Karpas-422 (cell line): ENCODE measurements around the gene RTN4RL2. TPM values are rescaled to one million over a fixed set of nuclear protein-coding genes. Genes with fewer than 3 reads are reported as not detected.

Experiments
- DNase-seq: peaks from one replicate; pipeline ENCODE4 v3.0.0-alpha.2; 2015
- H2AFZ ChIP-seq: fragments of 200-600 bp; sonication (generic); 2 replicates; pipeline ENCODE4 v1.6.1; 2014; ENCODE audit warnings: antibody characterized with exemption, low read length, mixed read lengths
- H3K27ac ChIP-seq: fragments of 200-600 bp; sonication (generic); 2 replicates; pipeline ENCODE4 v1.5.1; 2014; ENCODE audit warnings: mild to moderate bottlenecking, low read length, moderate library complexity
- H3K27me3 ChIP-seq: fragments of 200-600 bp; sonication (generic); 2 replicates; pipeline ENCODE4 v1.6.1; 2014; ENCODE audit warnings: low read length, mixed read lengths
- H3K36me3 ChIP-seq: fragments of 200-600 bp; sonication (generic); 2 replicates; pipeline ENCODE4 v1.6.1; 2014; ENCODE audit warnings: low read length, mixed read lengths; ENCODE audit not compliant: insufficient read depth
- H3K4me1 ChIP-seq: fragments of 200-600 bp; sonication (generic); 2 replicates; pipeline ENCODE4 v1.6.1; 2014; ENCODE audit warnings: mild to moderate bottlenecking, low read length, mixed read lengths
- H3K4me2 ChIP-seq: fragments of 200-600 bp; sonication (generic); 2 replicates; pipeline ENCODE4 v1.6.1; 2014; ENCODE audit warnings: low read length, low read depth, mild to moderate bottlenecking; ENCODE audit not compliant: poor library complexity, severe bottlenecking
- H3K4me3 ChIP-seq: fragments of 200-600 bp; sonication (generic); 2 replicates; pipeline ENCODE4 v1.5.1; 2014; ENCODE audit warnings: mild to moderate bottlenecking, antibody characterized with exemption, low read length, mixed read lengths
- H3K79me2 ChIP-seq: fragments of 200-600 bp; sonication (generic); 2 replicates; pipeline ENCODE4 v1.6.1; 2014; ENCODE audit warnings: mild to moderate bottlenecking, low read length, mixed read lengths
- H3K9ac ChIP-seq: fragments of 200-600 bp; sonication (generic); 2 replicates; pipeline ENCODE4 v1.6.0; 2014; ENCODE audit warnings: low read length
- H3K9me2 ChIP-seq: fragments of 200-600 bp; sonication (generic), shearing (Covaris generic); replicated peaks from 2 replicates; pipeline ENCODE4 v1.6.0; 2014; ENCODE audit warnings: mild to moderate bottlenecking, low read length, moderate library complexity; ENCODE audit not compliant: insufficient read depth
- H3K9me3 ChIP-seq: fragments of 300-700, 200-600 bp; sonication (generic); 2 replicates; pipeline ENCODE4 v1.6.1; 2014; ENCODE audit warnings: low read length, mixed read lengths
- H4K20me1 ChIP-seq: fragments of 200-600 bp; sonication (generic); 2 replicates; pipeline ENCODE4 v1.6.1; 2014; ENCODE audit warnings: mild to moderate bottlenecking, antibody characterized with exemption, low read length, low read depth; ENCODE audit not compliant: insufficient read depth
- total RNA-seq: library from RNA; depleted of rRNA; stranded (reverse); fragments of >200 nt; shearing (Covaris generic); gene quantifications from 2 replicates; pipeline ENCODE4 v1.2.3, GENCODE V29; 2014; ENCODE audit warnings: low replicate concordance

Gene RTN4RL2
- total RNA-seq, 1 experiment from 2014 or later: not detected

DNA sequence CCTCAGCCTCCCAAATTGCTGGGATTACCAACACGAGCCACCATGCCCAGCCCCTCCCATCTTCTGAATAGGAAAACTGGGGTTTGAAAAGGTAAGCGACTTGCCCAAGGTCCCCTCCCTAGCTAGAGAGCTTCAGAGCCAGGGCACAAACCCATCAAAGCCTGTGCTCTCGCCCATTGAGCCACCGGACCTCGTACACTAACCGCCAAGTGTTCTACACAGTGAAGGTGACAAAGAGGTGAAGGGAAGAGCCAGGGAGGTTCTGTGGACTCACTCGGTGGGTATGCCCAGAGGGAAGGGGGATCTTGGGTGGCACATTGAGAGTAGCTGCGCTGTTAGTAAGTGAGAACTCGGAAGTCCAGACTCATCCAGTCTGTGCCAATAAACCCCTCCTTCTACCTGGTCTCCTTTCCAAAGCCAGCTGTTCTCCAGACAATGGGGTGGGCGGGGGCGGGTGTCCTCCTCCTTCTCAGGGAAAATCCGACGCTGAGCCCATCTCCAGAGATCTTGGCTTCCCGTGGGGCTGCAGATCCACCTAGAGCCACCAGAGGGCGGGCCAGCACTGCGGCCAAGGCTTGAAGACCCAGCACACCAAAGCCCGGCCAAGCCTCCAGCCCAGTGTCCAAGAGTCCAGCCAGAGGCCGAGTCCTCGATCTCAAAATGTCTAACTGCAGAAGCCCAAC lies 3.2 kb upstream of the RTN4RL2 start:
- Histone ChIP-seq H4K20me1 (0 out of 2 replicates have a peak, but pooled peaks cover 2% of the 10 kb centered on the region), H3K9me2 (no peaks in the 10 kb centered on the region), H3K9me3 (no peaks in the 10 kb centered on the region), H3K27ac (no peak overlapping the region), H2AFZ (no peak overlapping the region), H3K36me3 (no peaks in the 10 kb centered on the region), H3K27me3 (no peaks in the 10 kb centered on the region), H3K79me2 (no peaks in the 10 kb centered on the region), H3K4me1 (peaks cover 35% of the 10 kb centered on the region), H3K4me2 (no peak overlapping the region), H3K9ac (no peak overlapping the region), H3K4me3 (no peak overlapping the region)
- DNase-seq: peak; percentile 88

DNA sequence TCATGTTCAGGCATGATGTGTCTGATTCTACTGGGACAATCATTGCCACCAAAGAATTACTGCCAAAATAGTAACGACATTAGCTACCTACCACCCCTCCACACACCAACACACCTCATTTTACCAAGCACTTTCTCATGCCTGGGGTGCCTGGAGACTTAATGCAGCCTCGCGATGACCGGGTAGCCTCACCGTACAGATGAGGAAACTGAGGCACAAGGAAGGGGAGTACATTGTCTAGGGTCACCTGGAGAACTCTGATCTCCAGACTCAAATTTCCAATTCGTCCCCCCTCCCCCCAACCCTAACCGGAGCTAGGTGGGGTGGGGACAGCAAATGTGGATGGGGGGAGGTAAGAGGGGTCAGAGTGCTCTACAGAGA lies 2.7 kb upstream of the RTN4RL2 start:
- H3K4me3 ChIP-seq: no peak overlapping the region
- H3K79me2 ChIP-seq: no peaks in the 10 kb centered on the region
- H3K9ac ChIP-seq: no peak overlapping the region
- no peak overlapping the region for H2AFZ ChIP-seq
- peaks cover 35% of the 10 kb centered on the region for H3K4me1 ChIP-seq
- no peaks in the 10 kb centered on the region for H3K9me2 ChIP-seq
- H4K20me1 ChIP-seq: 0 out of 2 replicates have a peak, but pooled peaks cover 2% of the 10 kb centered on the region
- no peak overlapping the region for H3K27ac ChIP-seq
- H3K36me3 ChIP-seq: no peaks in the 10 kb centered on the region
- H3K4me2 ChIP-seq: no peak overlapping the region
- no peaks in the 10 kb centered on the region for H3K9me3 ChIP-seq
- DNase-seq: no peak
- no peaks in the 10 kb centered on the region for H3K27me3 ChIP-seq

DNA sequence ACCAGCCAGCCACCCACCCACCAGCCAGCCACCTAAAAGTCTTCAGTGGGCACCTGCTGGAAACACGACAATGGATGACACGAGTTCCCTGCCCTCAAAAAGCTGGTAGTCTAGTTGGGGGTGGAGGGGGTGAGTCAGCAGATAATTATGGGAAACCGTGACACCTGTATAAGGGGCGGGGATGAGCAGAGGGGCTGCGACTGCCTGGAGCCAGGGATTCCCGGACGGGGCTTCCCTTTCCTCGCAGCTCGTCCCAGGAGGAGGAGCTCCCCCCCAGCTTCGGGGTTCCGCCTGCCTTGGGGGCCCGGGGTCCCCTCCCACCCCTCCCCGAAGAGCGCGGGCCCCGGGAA lies 2.3 kb upstream of the RTN4RL2 start:
- Histone ChIP-seq H3K9ac (no peak overlapping the region), H3K27ac (no peak overlapping the region), H3K4me1 (peaks cover 35% of the 10 kb centered on the region), H3K9me2 (no peaks in the 10 kb centered on the region), H3K36me3 (no peaks in the 10 kb centered on the region), H4K20me1 (0 out of 2 replicates have a peak, but pooled peaks cover 2% of the 10 kb centered on the region), H3K9me3 (no peaks in the 10 kb centered on the region), H3K4me3 (no peak overlapping the region; the same call in 1 of the 2 replicates), H2AFZ (no peak overlapping the region), H3K4me2 (peak overlapping the region; percentile 67), H3K79me2 (no peaks in the 10 kb centered on the region), H3K27me3 (no peaks in the 10 kb centered on the region)
- DNase-seq: no peak

DNA sequence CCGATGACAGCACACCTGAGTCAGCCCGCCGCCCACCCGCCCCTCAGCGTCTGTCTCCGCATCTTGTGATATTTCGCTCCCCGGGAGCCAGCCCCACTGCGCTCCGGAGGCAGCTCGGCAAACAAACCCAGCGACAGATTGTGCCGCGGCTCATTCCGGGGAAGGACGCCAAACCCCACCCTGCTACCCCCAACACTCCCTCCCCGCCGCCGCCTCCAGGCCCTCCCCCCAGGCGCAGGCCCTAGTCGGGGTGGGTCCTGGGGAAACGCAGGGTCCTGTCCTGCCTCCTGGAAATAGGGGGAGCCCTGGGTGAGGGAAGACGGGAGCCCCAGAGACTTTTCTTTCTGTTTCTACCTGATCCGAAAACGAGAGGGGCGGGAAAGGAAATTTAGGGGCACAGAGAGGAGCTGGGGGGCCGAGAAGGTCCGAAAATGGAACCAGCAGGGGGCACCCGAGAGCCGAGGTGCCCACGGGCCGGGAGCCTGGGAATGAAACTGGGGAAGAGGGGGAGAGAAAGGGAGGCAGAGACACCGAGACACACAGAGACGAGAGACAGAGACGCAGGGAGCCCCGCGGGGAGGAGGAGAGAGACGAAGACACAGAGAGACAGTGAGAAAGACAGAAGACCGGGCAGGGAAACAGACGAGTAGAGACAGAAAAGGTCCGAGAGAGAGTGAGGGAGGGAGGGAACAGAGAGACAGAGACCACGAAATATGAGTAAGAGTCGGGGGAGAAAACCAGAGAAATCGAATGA lies 1.7 kb upstream of the RTN4RL2 start:
- Histone ChIP-seq H3K79me2 (no peaks in the 10 kb centered on the region), H4K20me1 (0 out of 2 replicates have a peak, but pooled peaks cover 2% of the 10 kb centered on the region), H3K9me2 (no peaks in the 10 kb centered on the region), H3K27me3 (no peaks in the 10 kb centered on the region), H3K9ac (peak overlapping the region; percentile 46), H3K36me3 (no peaks in the 10 kb centered on the region), H3K4me2 (peak overlapping the region; percentile 67), H3K9me3 (no peaks in the 10 kb centered on the region), H3K4me1 (peaks cover 35% of the 10 kb centered on the region), H3K4me3 (peak overlapping the region; percentile 59; the same call in 1 of the 2 replicates), H2AFZ (0 out of 2 replicates have a peak overlapping the region, but pooled peaks have one; percentile 54), H3K27ac (no peak overlapping the region)
- peak; percentile 70 for DNase-seq

DNA sequence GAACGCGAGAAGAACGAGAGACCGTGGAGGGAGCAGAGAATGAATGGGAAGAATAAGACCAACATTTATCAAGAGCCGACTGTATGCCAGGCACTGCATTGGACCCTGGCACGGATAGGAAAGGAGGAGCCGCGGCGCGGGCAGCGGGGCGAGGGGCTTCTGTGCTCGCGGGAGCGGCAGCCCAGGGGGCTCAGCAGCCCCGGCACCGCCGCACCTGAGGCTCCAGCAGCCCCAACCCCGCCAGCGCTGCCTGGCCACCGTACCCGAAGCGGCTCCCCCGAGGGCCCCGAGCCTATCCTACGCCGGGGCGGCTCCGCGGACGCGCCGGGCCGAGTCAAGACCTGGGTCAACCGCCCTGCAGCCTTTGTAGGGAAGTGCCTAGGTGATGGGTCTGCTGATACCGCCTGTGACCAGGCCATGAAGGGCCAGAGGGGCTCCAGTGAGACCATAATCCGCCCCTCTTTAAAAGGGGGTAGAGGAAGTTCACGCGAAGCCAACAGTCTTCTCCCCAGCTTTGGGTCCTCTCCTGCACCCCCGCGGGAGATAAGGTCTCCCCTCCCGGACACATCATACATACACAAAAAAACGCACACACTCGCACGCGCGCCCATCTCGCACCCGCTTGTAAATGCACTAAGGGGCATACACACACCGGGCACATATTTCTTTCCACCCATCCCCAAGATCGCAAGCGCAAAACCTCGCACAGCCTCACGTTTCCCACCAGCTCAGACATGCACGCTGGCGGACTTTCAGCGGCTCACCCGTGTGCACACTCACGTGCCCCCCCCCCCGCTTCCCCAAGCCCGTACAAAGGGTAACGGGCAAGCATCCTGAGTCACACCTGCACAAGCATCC lies 935 bp upstream of the RTN4RL2 start:
- Histone ChIP-seq H3K9me3 (no peaks in the 10 kb centered on the region), H2AFZ (no peak overlapping the region), H4K20me1 (0 out of 2 replicates have a peak, but pooled peaks cover 2% of the 10 kb centered on the region), H3K9ac (peak overlapping the region; percentile 46; the same call in 1 of the 2 replicates), H3K4me3 (peak overlapping the region; percentile 59; the same call in 1 of the 2 replicates), H3K4me1 (peaks cover 35% of the 10 kb centered on the region), H3K4me2 (peak overlapping the region; percentile 67), H3K9me2 (no peaks in the 10 kb centered on the region), H3K27me3 (no peaks in the 10 kb centered on the region), H3K79me2 (no peaks in the 10 kb centered on the region), H3K36me3 (no peaks in the 10 kb centered on the region), H3K27ac (no peak overlapping the region)
- DNase-seq: no peak

DNA sequence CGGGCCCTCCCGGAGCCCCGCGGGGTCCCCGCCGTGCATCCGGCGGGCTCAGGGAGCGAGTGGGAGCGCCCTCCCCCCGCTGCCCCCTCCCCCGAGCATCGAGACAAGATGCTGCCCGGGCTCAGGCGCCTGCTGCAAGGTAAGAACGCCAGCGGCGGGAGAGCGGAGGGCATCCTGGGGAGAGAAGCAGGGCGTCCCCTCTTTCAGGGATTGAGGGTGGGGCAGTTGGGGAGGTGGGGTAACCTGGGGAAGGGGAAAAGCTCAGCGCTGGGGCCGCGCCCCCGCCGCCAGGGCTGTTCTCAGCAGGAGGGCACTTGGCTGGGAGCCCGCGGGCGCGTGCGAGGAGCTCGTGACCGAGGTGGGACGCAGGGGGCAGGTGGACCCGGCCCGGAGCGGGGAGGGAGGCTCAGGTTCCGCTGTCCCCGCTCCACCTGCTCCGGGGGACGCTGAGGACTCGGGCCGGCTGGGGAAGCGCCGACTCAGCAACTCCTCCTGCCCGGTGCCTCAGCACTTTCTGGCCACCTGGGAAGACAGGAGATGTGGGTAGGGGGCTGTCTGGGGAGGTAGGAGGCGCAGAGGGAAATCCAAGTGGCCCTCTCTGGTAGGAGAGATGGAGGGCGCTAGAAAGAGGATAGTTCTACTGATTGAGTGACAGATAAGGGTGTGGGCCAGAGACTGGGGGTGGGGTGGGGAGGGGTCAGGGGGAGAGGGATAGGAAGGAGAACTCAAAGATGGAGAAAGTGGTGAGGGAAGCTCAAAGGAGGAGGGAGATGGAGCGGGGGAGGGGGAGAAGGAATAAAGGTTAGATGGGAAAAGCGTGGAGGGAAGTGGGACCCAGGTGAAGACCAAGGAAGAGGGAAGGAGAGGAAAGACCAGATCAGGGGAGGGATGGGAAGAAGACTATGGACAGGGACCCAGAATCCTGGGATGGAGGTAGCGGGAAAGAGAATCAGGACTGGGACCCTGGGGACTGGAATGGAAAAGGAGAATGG lies 726 bp downstream of the RTN4RL2 start:
- Histone ChIP-seq H3K4me3 (peak overlapping the region; percentile 54; the same call in 1 of the 2 replicates), H3K4me1 (peaks cover 35% of the 10 kb centered on the region), H3K27ac (no peak overlapping the region), H3K9ac (peak overlapping the region; percentile 33), H3K27me3 (no peaks in the 10 kb centered on the region), H3K9me3 (no peaks in the 10 kb centered on the region), H3K9me2 (no peaks in the 10 kb centered on the region), H4K20me1 (0 out of 2 replicates have a peak, but pooled peaks cover 2% of the 10 kb centered on the region), H3K36me3 (no peaks in the 10 kb centered on the region), H3K4me2 (peak overlapping the region; percentile 67), H3K79me2 (no peaks in the 10 kb centered on the region), H2AFZ (no peak overlapping the region)
- DNase-seq: no peak

DNA sequence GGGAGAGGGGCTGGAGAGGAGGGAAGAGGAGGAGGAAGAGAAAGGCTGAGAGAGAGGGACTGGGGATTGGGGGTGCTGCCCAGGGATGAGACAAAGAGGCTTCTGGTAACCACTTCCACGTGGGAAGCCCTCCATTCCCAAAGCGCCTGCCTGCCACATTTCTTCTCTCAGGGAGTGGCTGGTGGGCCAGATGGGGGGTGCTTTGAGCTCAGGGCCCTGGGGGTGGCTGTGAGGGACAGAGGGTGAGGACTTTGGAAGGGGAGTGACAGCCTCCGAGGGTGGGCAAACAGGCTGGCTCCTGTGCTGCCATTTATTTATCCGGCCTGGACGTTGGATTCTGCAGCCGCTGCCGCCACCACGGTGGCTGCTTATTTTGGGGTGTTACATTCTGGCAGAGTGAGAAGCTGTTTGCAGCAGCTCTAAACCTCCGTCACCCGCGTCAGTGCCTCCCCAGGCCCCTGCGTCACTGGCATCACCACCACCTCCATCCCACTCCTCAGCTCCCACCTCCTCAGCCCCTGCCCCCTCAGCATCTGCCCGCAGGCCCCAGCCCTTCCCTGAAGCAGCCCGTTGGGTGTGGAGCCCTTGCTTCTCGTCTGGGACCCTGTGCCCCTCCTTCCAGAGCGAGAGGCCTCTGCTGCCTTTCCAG lies 1.6 kb downstream of the RTN4RL2 start:
- Histone ChIP-seq H3K79me2 (no peaks in the 10 kb centered on the region), H3K4me3 (no peak overlapping the region), H3K27me3 (no peaks in the 10 kb centered on the region), H2AFZ (no peak overlapping the region), H4K20me1 (0 out of 2 replicates have a peak, but pooled peaks cover 2% of the 10 kb centered on the region), H3K36me3 (no peaks in the 10 kb centered on the region), H3K9ac (no peak overlapping the region), H3K9me3 (no peaks in the 10 kb centered on the region), H3K27ac (no peak overlapping the region), H3K4me2 (no peak overlapping the region), H3K9me2 (no peaks in the 10 kb centered on the region), H3K4me1 (peaks cover 35% of the 10 kb centered on the region)
- DNase-seq: no peak
